Endometrial microvascular endothelial cells (primary cell): ENCODE results near the gene HCFC1. TPM values are rescaled to one million over a fixed set of nuclear protein-coding genes. Genes with fewer than 3 reads are reported as not detected.

ENCODE experiments used
- in situ Hi-C: cut with HindIII; loops from 2 replicates; pipeline ENCODE4 v1.10.0; 2017; ENCODE audit warnings: low sequenced_read_pairs, low pct_unique_long_range_greater_than_20kb; ENCODE audit errors: inconsistent ontology term
- total RNA-seq: library from RNA; depleted of rRNA; stranded (reverse); fragments of >200 nt; gene quantifications from one replicate; pipeline ENCODE4 v1.2.3, GENCODE V29; 2015; ENCODE audit errors: inconsistent ontology term

The HCFC1 gene
- total RNA-seq, 1 donor from 2014 or later, result 44.8 TPM

GRCh38 chrX:153913701-153914100 lies 57.9 kb downstream of the HCFC1 start:
- in situ Hi-C loops, result no loop called here

- in situ Hi-C loops, result no loop called here
These were observed 58.4 kb downstream of the HCFC1 start for GRCh38 chrX:153913211-153913610.

GRCh38 chrX:153911798-153912197 lies 59.8 kb downstream of the HCFC1 start:
- in situ Hi-C loops, result no loop called here

GRCh38 chrX:153910446-153910845 lies 61.2 kb downstream of the HCFC1 start:
- in situ Hi-C loops, result no loop called here

GRCh38 chrX:153909980-153910360 lies 61.6 kb downstream of the HCFC1 start:
- in situ Hi-C loops, result no loop called here

- in situ Hi-C loops, result no loop called here
These were observed 62.3 kb downstream of the HCFC1 start for GRCh38 chrX:153909024-153909979.

- in situ Hi-C loops, result no loop called here
These were observed 63.3 kb downstream of the HCFC1 start for GRCh38 chrX:153908219-153908860.

- in situ Hi-C loops, result no loop called here
These were observed 64.2 kb downstream of the HCFC1 start for GRCh38 chrX:153907456-153907855.

GRCh38 chrX:153906126-153906917 lies 65.3 kb downstream of the HCFC1 start:
- in situ Hi-C loops, result no loop called here

GRCh38 chrX:153905481-153906095 lies 66.0 kb downstream of the HCFC1 start:
- in situ Hi-C loops, result no loop called here

- in situ Hi-C loops, result no loop called here
These were observed 67.3 kb downstream of the HCFC1 start, which contains the start of gene AVPR2 for GRCh38 chrX:153903991-153904957. Gene AVPR2, plus strand, starts transcription at chrX:153904673. Its CDS starts 473 bp downstream, at chrX:153905146.

GRCh38 chrX:153903238-153903980 lies 68.2 kb downstream of the HCFC1 start:
- in situ Hi-C loops, result no loop called here

GRCh38 chrX:153902385-153902784 lies 69.2 kb downstream of the HCFC1 start:
- in situ Hi-C loops, result no loop called here

GRCh38 chrX:153901753-153902140 lies 69.9 kb downstream of the HCFC1 start:
- in situ Hi-C loops, result no loop called here

GRCh38 chrX:153900831-153901752 lies 70.5 kb downstream of the HCFC1 start:
- in situ Hi-C loops, result no loop called here

GRCh38 chrX:153897899-153898298 lies 73.7 kb downstream of the HCFC1 start:
- in situ Hi-C loops, result no loop called here
